Endodermal cell (in vitro differentiated cells): ENCODE data around the gene RNF113B. TPM values are rescaled to one million over a fixed set of nuclear protein-coding genes. Genes with fewer than 3 reads are reported as not detected.

Source experiments
- DNase-seq: peaks from one replicate; pipeline ENCODE4 v3.0.0-alpha.2; 2017
- H3K27ac ChIP-seq: 2 replicates; pipeline ENCODE4 v1.5.1; 2013; ENCODE audit warnings: mild to moderate bottlenecking, low read depth, low read length, moderate library complexity
- H3K27me3 ChIP-seq: 2 replicates; pipeline ENCODE4 v1.6.1; 2013; ENCODE audit warnings: mild to moderate bottlenecking, low read length, moderate library complexity; ENCODE audit not compliant: insufficient read depth, control insufficient read depth, poor library complexity, severe bottlenecking
- H3K36me3 ChIP-seq: 2 replicates; pipeline ENCODE4 v1.7.0; 2013; ENCODE audit warnings: mild to moderate bottlenecking, low read length, moderate library complexity; ENCODE audit not compliant: control insufficient read depth, insufficient read depth
- H3K4me1 ChIP-seq: one replicate; pipeline ENCODE4 v1.7.0; 2013; ENCODE audit warnings: low read length; ENCODE audit not compliant: control insufficient read depth, insufficient read depth
- H3K4me3 ChIP-seq: 2 replicates; pipeline ENCODE4 v1.5.1; 2013; ENCODE audit warnings: mild to moderate bottlenecking, low read length, moderate library complexity
- H3K9ac ChIP-seq: 2 replicates; pipeline ENCODE4 v1.6.1; 2013; ENCODE audit warnings: mild to moderate bottlenecking, low read length, moderate library complexity; ENCODE audit not compliant: poor library complexity, severe bottlenecking; ENCODE audit errors: extremely low read depth
- H3K9me3 ChIP-seq: 2 replicates; pipeline ENCODE4 v1.6.1; 2013; ENCODE audit warnings: mild to moderate bottlenecking, low read length, moderate library complexity; ENCODE audit not compliant: control insufficient read depth
- H3K27ac Mint-ChIP-seq: 2 replicates; pipeline ENCODE4 v1.8.0; 2020; ENCODE audit warnings: mixed read lengths
- H3K27me3 Mint-ChIP-seq: 2 replicates; pipeline ENCODE4 v1.8.0; 2021; ENCODE audit warnings: mild to moderate bottlenecking, mixed read lengths; ENCODE audit not compliant: insufficient read depth
- H3K36me3 Mint-ChIP-seq: 2 replicates; pipeline ENCODE4 v1.8.0; 2020; ENCODE audit warnings: low read depth, mixed read lengths
- H3K4me1 Mint-ChIP-seq: 2 replicates; pipeline ENCODE4 v1.8.0; 2020; ENCODE audit warnings: mixed read lengths
- H3K4me3 Mint-ChIP-seq: 2 replicates; pipeline ENCODE4 v1.8.0; 2020; ENCODE audit warnings: mild to moderate bottlenecking, moderate library complexity, mixed read lengths
- H3K9me3 Mint-ChIP-seq: 2 replicates; pipeline ENCODE4 v1.8.0; 2020; ENCODE audit warnings: mild to moderate bottlenecking, mixed read lengths
- WGBS, 2 experiments: methylation state at CpG; one replicate each; pipeline versions ENCODE4 v1.1.5 to v1.1.7; 2013; ENCODE audit warnings: missing lambda C conversion rate in 2 of 2, mixed read lengths in 1 of 2; ENCODE audit not compliant: insufficient coverage in 1 of 2, insufficient read length in 1 of 2; 5-methylcytosine and 5-hydroxymethylcytosine counted together
- total RNA-seq, 2 donors: library from RNA; stranded (reverse); fragmentation: NEBNext Ultra II Directional in 1 of 2; extraction: Animal tissue kit (Norgen Biotek cat#: 25700) in 1 of 2; gene quantifications; 2 replicates in 1 of 2; 3 replicates in 1 of 2; pipeline ENCODE4 v1.2.1, GENCODE V29; 2021
- TF ChIP-seq, protein P1 (sequence below): fragments of 200-600 bp; sonication (generic); conservative IDR thresholded peaks from 2 replicates; pipeline ENCODE4 v1.5.0; 2021; ENCODE audit warnings: antibody characterized with exemption, mild to moderate bottlenecking

The RNF113B gene
- total RNA-seq, 2 donors from 2014 or later: not detected

DNA sequence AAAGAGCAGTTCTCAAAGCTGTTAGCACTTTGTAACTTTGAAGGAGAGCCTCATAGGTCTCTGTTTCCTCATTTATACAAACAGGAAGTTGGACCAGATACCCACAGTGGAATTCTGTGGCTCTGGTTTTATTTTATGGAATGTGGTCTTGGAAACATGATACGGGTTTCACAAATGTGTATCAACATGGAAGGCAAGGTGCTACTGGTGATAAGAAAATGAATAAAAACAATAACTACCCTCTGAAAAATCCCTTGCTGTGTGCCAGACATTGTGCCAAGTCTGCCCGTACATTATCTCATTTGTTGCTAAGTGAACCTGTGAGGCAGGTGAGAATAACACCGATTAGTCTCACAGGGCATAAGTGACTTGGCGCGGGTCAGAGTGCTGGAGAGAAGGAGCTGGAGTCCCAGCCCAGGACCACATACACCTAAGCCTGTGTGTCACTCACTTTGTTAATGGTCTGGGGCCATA, 45.0 kb upstream of the RNF113B start:
- Mint-ChIP-seq H3K9me3 (peaks cover 4% of the 10 kb centered on the region), H3K4me3 (no peak overlapping the region), H3K4me1 (peaks cover 23% of the 10 kb centered on the region), H3K27me3 (no peaks in the 10 kb centered on the region), H3K36me3 (peaks cover 53% of the 10 kb centered on the region), H3K27ac (no peak overlapping the region)
- Histone ChIP-seq H3K4me3 (no peak overlapping the region), H3K9ac (no peak overlapping the region), H3K27ac (no peak overlapping the region), H3K4me1 (no peaks in the 10 kb centered on the region), H3K9me3 (no peaks in the 10 kb centered on the region), H3K36me3 (peaks cover 79% of the 10 kb centered on the region), H3K27me3 (no peaks in the 10 kb centered on the region)
- TF ChIP-seq, protein P1, sequence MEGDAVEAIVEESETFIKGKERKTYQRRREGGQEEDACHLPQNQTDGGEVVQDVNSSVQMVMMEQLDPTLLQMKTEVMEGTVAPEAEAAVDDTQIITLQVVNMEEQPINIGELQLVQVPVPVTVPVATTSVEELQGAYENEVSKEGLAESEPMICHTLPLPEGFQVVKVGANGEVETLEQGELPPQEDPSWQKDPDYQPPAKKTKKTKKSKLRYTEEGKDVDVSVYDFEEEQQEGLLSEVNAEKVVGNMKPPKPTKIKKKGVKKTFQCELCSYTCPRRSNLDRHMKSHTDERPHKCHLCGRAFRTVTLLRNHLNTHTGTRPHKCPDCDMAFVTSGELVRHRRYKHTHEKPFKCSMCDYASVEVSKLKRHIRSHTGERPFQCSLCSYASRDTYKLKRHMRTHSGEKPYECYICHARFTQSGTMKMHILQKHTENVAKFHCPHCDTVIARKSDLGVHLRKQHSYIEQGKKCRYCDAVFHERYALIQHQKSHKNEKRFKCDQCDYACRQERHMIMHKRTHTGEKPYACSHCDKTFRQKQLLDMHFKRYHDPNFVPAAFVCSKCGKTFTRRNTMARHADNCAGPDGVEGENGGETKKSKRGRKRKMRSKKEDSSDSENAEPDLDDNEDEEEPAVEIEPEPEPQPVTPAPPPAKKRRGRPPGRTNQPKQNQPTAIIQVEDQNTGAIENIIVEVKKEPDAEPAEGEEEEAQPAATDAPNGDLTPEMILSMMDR: no peak
- WGBS, 2 experiments: 95 to 97% methylated on average over 4 to 5 of the region's 5 CpGs
- peak; percentile 10 for DNase-seq

DNA sequence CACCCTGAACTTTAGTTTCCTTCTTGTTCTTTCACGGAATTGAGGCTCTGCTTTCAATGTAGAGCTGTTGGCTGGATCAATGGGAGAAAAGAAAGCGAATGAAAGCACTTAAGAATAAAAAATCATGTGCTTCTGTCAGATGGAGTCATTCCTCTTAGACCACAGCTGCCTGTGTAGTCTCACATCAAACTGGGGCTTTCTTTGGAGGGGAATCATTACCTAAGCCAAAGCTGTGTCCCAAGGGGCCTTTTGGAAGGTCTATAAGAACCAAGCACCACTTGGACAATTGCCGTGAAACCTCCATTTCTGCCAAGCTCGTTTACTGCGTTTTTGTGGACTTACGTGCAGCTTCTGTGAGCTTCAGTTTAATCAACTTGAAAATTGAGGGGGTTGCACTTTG, 44.2 kb upstream of the RNF113B start:
- 93 to 95% methylated on average over 6 of the region's 6 CpGs for WGBS, 2 experiments
- H3K27ac Mint-ChIP-seq: no peak overlapping the region
- peak; percentile 23 for DNase-seq
- peaks cover 81% of the 10 kb centered on the region for H3K36me3 ChIP-seq
- no peak overlapping the region for H3K9ac ChIP-seq
- no peaks in the 10 kb centered on the region for H3K4me1 ChIP-seq
- no peaks in the 10 kb centered on the region for H3K27me3 ChIP-seq
- H3K4me3 ChIP-seq: no peak overlapping the region
- H3K9me3 ChIP-seq: no peaks in the 10 kb centered on the region
- peaks cover 48% of the 10 kb centered on the region for H3K36me3 Mint-ChIP-seq
- H3K27me3 Mint-ChIP-seq: no peaks in the 10 kb centered on the region
- H3K9me3 Mint-ChIP-seq: no peaks in the 10 kb centered on the region
- H3K27ac ChIP-seq: no peak overlapping the region
- no peak overlapping the region for H3K4me3 Mint-ChIP-seq
- peaks cover 28% of the 10 kb centered on the region for H3K4me1 Mint-ChIP-seq
- TF ChIP-seq, protein P1: no peak

DNA sequence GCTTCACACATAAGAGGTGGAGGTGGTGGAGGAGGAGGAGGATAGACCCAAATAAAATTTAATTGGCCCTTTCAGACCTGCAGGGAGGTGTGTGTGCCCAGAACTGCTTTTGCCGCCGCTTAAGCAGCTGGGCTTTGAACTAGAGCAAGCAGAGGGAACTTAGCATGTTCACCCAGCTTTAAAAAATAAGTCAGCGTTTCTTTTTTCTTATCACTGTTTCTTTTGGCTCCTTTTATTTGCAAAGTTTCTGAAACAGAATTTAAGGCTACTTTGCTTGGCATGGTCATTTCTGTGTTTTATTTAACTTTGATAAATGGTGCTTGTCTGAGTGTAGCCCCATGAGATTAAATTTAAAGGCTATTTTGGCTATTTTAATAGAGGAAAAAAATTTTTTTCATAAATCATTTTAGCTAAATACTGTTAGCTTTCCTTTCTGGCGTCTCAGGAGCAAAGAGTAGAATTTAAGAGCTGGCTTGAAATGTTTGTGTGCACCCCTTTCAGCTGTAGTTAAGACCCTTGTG, 43.3 kb upstream of the RNF113B start:
- TF ChIP-seq, protein P1: no peak
- Mint-ChIP-seq H3K36me3 (peaks cover 48% of the 10 kb centered on the region), H3K4me1 (peaks cover 28% of the 10 kb centered on the region), H3K27me3 (no peaks in the 10 kb centered on the region), H3K4me3 (no peak overlapping the region), H3K9me3 (no peaks in the 10 kb centered on the region), H3K27ac (no peak overlapping the region)
- H3K9me3 ChIP-seq: no peaks in the 10 kb centered on the region
- peaks cover 82% of the 10 kb centered on the region for H3K36me3 ChIP-seq
- peak; percentile 36 for DNase-seq
- no peaks in the 10 kb centered on the region for H3K4me1 ChIP-seq
- WGBS, 2 experiments: 92 to 100% methylated on average over 4 of the region's 4 CpGs
- no peaks in the 10 kb centered on the region for H3K27me3 ChIP-seq
- no peak overlapping the region for H3K4me3 ChIP-seq
- H3K9ac ChIP-seq: no peak overlapping the region
- H3K27ac ChIP-seq: no peak overlapping the region
